GM18507 (cell line): ENCODE measurements around the gene LOC101059915.

Experiments
- DNase-seq: peaks from one replicate; pipeline ENCODE4 v3.0.0; 2011; ENCODE audit warnings: low read depth; ENCODE audit not compliant: insufficient read length; ENCODE audit errors: extremely low spot score
- FAIRE-seq: peaks from 2 replicates; lab custom pipeline; 2011; peaks lifted over from hg19 to GRCh38; lab: Jason Lieb, UNC

Gene LOC101059915

DNA sequence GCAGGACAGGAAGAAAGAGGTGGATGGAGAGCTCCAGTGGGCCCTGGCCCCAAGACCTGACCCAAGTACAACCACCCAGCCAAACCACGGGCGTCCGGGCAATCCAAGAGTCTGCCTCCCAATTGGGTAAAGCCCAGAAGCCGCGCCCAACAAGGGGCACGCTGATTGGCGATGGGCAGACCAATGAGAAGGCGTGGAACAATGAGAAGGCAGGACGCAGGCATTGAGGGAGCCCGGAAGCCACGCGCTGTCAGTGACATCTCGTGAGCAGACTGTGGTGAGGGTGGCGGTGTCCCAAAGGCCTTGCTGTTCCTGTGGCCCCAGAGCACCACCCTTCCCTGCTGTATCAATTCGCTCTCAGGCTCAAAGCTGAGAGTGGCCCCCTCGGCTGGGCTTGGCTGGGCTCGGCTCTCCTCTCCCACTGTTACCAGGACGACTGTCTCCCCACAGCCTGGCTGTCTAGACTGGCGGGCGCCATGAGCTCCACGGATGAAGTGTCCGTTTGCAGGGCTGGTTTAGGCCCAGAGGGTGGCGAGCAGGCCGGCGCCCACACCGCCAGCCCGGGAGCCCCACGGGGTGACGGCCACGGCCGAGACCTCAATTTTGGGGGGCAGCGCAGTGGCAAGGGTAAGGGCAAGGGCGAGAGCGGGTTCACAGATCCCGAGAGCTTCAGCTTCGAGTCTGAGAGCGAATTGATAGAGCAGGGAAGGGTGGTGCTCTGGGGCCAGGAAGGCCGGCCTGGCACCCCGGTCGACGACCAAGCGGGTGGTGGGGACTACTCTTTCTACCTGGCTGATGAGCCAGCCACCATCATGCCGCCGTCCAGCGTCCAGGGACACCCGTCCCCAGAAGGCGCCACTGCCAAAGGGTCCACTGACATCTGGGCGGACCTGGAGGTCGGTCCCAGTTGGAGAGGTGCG is at the start of gene LOC101059915:
Gene LOC101059915, plus strand, starts transcription at position 219 of the 920 bp plus-strand sequence.
- DNase-seq (no peak), FAIRE-seq (no peak)

DNA sequence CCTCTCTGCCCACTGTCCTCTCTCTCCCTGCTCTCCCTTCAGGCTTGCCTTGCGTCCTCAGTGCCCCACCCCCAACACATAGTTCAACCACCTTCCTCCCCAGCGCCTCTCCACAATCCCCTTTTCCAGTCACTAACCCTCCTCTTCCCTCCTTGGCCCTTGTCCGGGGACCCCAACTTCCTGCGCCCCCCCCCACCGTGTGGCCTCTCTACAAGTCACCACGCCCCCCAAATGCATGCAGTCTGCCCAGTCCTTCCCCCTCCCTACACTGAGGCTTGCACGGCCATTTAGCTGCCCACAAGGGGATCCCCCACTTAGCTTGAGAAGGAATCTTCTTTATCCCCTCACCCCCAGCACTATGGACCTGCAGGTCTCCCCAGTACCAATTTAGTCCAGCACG is 49.6 kb upstream of the LOC101059915 start:
- FAIRE-seq (no peak), DNase-seq (no peak)

DNA sequence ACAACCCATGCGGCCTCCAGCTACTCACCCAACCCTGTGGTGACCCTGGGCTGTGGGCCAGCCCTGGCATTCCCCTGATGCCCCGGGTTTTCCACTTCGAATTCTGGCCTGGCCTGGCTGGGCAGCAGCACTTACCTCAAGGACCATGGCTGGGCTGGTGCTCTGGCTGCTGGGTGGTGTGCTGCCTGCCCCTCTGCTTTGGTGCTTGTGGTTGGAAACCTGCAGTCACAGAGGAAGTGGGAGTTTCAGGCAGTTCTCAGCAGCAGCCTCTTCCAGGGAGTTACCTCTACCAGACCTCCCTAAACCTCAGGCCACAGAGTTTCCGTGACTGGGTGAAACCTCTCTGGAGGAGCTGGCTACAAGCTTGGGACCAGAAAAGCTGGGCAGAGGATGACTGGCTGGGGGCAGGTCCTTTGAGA is 49.0 kb upstream of the LOC101059915 start, which contains the start of gene CXCR3:
Gene CXCR3, minus strand, starts transcription at position 209 of the 419 bp plus-strand sequence. Its CDS starts 62 bp downstream, at position 147.
- FAIRE-seq (peak; percentile 100), DNase-seq (no peak)

DNA sequence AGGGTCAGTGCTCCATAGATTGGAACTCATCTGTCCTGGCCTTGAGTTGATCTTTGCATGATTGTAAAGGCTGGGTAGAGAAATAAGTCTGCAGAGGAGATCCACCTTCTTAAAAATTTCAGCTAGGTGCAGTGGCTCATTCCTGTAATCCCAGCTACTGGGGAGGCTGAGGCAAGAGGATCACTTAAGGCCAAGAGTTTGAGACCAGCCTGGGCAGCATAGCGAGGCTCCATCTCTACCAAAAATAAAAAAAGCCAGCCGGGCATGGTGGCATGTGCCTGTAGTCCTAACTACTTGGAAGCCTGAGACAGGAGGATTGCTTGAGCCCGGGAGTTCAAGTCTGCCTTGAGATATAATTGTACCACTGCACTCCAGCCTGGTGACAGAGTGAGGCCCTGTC is 48.6 kb upstream of the LOC101059915 start:
- FAIRE-seq (no peak), DNase-seq (no peak)

DNA sequence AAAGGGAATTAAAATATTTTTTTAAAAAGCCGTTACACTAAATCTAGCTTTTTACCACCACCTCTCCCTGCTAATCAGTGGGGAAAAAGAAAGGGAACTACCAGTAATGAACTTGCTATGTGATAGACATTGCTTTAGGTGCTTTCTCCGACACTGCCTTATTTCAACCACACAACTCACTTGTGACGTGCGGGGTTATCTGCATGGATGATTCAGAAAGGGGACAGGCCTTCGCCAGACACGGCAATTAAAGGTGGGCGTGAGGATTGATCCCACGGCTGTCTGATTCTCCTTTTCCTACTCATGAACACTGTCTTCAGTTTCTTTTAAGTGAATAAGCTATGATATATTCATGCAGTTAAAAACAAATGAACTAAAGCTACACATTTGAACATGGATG is 48.2 kb upstream of the LOC101059915 start:
- no peak for DNase-seq
- FAIRE-seq: no peak

DNA sequence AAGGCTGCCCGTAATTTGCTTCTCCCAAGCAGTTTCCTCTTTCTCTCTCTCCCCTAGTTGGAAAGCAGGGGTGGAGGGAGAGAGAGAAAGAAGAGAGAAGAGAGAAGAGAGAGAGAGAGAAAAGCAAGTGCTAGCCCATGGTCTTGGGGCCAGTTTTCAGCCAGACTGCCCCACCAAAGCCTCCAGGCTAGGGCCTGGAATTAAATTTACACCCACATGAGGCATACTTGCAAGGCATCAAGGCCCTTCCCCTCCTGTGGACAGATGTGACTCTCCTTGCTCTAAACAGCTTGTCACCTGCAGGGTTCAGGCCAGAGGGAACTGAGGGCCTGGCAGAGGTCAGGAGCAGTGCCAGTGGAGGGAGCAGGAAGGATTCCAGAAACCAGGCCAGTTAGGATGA is 47.4 kb upstream of the LOC101059915 start:
- no peak for DNase-seq
- FAIRE-seq: no peak

DNA sequence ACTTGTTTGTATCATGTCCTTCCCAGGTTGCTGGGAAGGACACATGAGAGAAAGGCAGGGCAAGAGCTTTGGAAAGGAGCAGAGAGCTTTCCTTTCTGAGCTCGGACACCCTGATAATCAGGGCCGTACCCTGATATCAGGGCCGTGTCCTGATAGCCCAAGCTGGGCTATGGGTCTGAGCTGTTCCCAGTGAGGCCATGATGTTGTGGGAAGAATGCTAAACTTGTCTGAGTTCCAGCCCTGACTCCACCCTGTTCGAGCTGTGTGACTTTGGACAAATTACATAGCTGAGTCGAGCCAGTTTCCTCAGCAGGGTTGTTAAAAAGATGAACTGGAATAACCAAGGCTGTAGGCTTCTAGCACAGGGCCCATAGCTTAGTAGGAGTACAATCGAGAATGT is 45.7 kb upstream of the LOC101059915 start:
- DNase-seq: no peak
- peak; percentile 60 for FAIRE-seq

DNA sequence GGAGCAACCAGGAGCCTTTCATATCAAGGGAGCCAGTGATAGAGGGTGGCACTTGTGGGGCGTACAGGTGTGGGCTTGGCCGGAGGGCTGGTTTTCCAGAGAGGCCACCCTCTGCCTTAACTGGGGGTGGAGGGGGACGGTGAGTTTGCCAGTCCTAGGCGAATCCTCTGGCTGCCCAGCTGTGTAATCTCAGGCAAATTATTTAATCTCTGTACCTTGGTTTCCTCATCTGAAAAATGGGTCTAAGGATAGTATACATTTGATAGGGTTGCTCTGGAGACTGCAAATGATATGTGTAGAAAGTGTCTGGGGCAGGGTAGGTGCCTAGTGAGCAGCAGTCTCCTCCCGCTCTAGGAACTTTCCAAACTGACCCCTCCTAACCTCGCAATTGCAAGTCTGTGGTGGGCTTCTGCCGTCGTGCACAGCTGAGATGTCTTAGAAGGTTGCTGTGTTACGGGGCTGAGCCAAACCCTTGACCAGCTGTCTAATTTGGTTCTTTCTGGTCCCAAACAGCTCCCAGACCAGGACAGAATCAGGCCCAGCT is 45.2 kb upstream of the LOC101059915 start:
- no peak for FAIRE-seq
- DNase-seq: no peak

DNA sequence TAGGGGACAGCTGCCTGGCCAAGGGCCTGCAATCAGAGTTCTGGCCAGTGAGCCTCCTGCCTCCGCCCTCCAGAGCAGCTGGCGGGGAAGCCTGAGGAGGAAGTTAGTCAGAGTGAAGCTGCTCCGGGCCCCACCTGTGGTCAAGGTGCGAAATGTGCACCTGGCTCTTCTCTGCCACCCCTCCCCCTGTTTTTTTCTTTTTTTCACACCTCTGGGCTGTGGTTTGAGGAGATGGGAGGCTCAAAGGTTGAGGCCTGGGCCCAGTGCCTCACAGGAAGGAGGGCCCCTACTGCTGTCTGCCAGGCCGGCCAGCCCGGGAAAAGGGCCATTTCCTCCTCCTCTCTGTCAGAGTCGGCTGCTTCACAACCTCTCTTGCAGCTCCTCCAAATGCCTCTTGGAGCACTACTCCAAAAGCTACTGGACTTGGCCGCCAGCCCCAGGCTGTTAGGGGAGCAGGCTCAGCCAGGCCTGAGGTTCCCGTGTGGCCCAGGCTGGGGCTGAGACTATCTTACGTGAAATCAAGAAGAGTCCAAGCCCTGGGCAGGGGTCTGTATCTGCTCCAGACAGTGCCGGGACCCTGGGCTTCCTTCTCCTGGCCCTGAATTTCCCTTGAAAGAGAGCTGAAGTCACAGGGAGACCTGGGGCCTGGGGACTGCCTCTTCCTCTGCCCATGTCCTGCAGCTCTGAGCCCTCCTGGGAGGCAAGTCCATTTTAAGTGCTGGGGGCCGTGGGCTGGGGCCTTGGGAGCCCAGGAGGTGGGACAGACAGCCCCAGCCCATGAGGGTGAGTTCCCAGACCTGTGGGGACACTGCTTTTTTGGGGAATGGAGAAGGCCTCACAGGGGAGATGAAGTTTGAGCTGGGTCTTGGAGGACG is 44.5 kb upstream of the LOC101059915 start:
- FAIRE-seq (peak; percentile 99), DNase-seq (no peak)

DNA sequence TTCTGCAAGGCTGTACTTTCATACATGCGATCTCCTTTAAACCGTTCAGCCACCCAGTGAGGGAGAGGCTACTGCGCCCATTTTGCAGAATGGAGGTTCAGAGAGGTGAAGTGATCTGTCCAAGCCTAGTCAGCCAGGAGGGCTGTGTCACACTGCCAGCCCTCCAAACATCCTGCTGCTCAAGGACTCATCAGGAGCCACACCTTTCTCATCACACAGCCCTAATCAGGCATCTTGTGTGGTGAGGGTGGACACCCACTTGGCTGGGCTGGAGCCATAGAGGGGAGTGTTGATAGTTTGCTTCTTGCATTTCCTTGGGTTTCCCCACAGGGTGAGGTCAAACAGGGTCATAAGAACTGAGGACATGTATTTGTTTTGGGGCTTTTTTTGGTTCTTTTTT is 43.6 kb upstream of the LOC101059915 start:
- no peak for DNase-seq
- peak; percentile 69 for FAIRE-seq

DNA sequence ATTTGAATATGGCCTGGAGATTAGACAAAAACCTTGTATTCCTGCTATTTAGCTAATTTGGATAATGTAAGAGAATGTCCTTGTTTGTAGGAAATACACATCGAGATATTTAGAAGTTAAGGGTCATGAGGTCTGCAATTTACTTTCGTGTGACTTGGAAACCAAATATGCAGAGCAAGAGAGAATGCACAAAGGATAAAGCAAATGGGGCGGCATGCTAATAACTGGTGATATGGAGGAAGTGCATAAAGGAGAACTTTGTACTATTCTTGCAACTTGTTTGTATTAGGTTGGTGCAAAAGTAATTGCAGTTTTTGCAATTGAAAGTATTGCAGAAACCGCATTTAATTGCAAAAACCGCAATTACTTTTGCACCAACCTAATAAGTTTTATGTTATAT is 41.9 kb upstream of the LOC101059915 start:
- FAIRE-seq: no peak
- DNase-seq: no peak

DNA sequence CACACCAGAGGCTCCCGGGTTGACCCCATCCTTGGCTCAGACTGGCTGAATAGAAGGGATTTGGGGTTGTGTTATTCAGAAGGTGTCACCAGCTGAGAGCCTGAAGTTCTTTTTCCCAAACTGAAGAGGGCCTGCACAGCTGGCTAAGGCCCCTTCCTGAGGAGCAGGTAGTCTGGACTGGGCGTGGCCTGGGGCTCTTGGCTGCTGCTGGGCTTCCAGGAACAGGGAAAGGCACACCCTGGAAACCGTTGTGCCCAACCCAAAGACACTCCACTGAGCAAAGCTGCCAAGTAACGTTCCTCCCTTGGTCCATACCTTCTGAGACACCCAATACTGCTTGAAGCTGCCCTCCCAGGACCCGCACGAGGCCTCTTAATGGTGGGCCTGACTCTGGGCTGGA is 40.8 kb upstream of the LOC101059915 start:
- DNase-seq: no peak
- no peak for FAIRE-seq

DNA sequence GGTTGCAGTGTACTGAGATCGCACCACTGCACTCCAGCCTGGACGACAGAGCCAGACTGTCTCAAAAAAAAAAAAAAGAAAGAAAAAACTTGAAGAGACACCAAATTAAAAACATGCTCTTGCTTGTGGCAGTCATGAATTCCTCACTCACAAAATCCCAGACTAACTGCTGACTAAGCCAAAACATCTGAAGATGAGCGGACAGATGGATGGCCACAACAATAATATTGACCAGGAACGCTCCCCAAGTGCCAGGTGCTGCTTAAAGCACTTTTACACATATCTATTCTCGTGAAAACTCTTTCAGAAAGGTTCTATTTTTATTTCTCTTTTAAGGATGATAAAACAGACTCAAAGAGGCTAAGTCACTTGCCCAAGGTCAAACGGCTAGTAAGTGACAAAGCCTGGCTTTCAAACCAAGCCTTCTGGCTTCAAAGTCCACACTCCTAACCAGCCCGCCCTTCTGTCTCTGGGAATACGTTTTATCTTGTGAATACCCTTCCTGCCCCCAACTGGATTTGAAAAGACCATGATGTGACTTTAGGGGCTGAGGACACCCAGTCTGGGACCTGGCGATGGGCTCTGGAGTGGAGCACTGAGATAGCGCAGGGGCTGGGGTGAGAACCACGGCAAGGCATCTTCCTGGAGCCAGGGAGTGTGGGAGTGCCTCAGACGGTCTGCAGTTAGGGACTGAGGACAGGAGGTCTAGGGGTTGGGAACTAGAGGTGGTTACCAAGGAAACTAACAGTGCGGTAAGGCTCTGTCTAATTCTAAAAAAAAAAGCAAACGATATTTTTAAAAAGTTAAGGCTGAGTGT is 39.5 kb upstream of the LOC101059915 start:
- no peak for DNase-seq
- no peak for FAIRE-seq

DNA sequence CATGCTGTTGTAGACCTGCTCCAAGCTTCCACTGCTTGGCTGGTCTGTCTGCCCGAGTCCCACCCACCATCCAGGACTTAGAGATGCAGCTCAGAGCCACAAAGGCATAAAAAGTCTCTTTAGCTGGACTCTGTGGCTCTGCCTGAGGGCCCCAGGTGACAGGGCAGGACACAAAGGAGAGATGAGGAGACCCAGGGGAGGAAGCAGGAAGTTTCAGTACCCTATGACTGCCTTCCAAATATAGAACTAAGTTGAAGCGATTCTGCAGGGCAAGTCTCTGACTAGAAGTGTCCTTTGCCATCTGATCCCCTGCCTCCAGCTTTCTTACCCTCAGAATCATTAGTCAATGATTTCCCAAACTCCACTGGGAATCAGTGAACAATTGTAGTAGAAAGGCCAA is 37.9 kb upstream of the LOC101059915 start:
- FAIRE-seq (peak; percentile 92), DNase-seq (no peak)

DNA sequence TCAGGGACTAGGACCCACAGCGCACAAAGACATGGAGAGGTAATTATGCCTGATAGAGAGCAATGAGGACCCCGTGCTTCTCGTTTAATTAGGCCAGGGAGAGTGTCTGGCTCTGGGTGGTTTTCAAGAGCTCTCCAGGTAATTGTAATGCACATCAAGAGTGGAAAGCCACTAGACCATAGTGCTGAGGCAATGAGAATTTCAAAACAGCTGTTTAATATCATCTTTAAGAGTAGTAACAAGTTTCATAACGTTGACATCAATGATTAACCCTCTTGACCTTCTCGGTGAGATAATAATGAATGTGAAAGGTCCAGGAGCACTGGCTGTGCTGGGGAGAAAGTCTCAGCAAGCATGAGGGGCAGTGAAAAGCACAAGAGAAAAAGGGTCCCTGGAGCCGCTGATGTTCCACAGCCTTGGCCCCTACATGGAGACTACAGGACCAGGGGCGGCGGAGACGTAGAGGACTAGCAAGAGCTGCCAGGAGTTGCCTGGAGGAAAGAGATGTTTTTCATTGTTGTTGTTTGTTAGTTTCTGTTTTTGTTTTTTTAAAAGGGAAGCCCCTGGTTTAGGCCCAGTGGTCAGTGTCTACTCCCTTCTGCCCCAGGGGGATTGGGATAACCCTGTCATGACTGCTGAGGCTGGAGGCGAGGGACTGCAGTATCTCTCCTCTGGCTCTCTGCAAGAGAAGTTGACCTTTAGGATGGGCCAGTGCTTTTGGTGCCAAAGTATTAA is 34.3 kb upstream of the LOC101059915 start:
- DNase-seq (no peak), FAIRE-seq (peak; percentile 81)

DNA sequence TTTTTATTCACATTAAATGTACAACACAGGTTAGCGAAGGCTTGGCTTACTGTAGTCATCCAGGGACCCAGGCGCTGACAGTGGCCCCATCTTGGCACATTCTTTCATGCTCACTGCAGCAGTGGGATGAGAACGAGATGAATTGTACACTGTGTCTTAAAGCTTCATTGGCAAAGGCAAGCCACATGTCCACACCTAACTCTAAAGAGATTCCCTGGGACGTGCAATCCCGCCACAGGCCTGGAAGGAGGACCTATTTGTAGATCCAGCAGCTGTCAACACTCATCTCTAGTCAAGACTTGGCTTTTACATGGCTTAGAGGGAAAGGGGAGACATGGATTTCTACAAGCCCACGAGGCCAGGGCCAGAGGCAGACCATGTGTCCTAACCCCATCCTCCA is 33.0 kb upstream of the LOC101059915 start:
- no peak for FAIRE-seq

DNA sequence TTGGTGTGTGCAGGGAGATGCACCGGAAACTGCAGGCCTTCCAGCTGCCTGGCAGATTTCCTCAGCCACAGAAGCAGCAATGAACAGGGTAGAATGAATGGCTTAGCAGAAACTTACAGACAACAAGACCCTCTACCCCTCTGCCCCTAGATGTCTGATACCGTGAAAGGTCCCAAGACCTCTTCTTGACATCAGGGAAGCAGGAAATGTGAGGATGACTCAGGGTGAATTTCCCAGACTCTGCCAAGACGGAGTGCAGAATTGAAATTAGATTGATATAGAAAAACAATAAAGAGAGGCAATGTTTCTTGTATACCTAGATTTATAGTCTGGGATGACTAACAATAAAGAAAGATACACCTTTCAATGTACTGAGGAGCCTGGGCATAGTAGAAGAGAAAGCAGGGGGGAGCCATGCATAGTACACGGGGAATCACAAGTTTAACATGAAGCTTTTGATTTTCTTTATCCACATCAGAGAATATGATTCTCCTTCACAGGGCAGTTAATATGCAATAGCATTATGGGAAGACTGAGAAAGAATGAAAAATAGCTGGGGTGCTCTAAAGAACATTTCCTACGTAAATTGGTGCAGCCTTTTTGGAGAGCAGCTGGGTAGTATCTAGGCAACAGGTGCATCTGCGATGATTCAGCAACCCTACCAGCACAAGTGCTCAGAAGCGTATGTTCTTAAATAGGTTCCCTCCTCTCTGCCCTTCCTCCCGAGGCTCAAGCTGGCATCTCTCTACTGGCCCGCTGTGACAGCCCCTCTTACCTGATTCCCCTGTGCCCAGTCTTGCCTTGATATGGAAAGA is 30.7 kb upstream of the LOC101059915 start:
- FAIRE-seq: peak; percentile 75
- no peak for DNase-seq

More for the DNA sequence above, 33.0 kb upstream of the LOC101059915 start:
- DNase-seq: no peak

DNA sequence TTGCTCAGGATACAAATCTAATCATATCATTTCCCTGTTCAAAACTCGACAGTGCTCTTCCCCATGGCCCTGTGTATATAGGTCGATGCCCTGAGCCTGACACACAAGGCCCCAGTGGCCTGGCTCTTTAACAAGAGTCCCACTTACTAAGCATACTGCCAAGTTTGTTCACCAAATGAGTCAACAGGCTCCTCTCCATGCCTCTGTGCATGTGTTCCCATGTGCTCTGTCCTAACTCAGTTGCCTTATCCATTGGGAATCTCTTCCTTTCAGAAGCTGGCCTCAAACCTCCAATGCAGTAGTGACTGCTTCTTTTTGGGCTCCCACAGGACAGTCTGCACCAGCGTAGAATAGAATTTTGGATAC is 30.1 kb upstream of the LOC101059915 start:
- DNase-seq (no peak), FAIRE-seq (no peak)
